M059J (cell line): ENCODE data around the gene MSANTD1. TPM values are rescaled to one million over a fixed set of nuclear protein-coding genes. Genes with fewer than 3 reads are reported as not detected.

ENCODE experiments used
- DNase-seq: peaks from one replicate; pipeline ENCODE4 v3.0.0-alpha.2; 2012; ENCODE audit warnings: low read depth
- total RNA-seq: library from RNA; depleted of rRNA; stranded (reverse); fragments of >200 nt; shearing (Covaris generic); gene quantifications from 2 replicates; pipeline ENCODE4 v1.2.3, GENCODE V29; 2014

MSANTD1 gene
- total RNA-seq, 1 experiment from 2014 or later: 0.10 TPM

- no peak for DNase-seq
These were observed 16.1 kb upstream of the MSANTD1 start for GRCh38 chr4:3232871-3233271.

- no peak for DNase-seq
These were observed 15.4 kb upstream of the MSANTD1 start for GRCh38 chr4:3233391-3234071.

GRCh38 chr4:3234171-3235029 is 14.6 kb upstream of the MSANTD1 start:
- no peak for DNase-seq

GRCh38 chr4:3235030-3235345 is 14.0 kb upstream of the MSANTD1 start:
- DNase-seq: no peak

DNA sequence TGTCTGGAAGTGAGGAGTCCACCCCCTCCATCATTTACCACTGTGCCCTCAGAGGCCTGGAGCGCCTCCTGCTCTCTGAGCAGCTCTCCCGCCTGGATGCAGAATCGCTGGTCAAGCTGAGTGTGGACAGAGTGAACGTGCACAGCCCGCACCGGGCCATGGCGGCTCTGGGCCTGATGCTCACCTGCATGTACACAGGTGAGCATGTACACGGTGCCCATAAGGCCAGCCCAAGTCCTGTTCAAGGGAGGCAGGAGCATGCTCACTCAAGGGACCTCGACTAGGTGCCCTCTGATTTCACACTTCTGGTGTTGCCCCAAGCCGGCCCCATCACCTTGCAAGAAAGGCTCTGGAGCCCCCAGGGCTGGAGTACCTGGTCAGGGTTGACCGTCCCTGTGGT is 13.4 kb upstream of the MSANTD1 start:
- no peak for DNase-seq

DNA sequence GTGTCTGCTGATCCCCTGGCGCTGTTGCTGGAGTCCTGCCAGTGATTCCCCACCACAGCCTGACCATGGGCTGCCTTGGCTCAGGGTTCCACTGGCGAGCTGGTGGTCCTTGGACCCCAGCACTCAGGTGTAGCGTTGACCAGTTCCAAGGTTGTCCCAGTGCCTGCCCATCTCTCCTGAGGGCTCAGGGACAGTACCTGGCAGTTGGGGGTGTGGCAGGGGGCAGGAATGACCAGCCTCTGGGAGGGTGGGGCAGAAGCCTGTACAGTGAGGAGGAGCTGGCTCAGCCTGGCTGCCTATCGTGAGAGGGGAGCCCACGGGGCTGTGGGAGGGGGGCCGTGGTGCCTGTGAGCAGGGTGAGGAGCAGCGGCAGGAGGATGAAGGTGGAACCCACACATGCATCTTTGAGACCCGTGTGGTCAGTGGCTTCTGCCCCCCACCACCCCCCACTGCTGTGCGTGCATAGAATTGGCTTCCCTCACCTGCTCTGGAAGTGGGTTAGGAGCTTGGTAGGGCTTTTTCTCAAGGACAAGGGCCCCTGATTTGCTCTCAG is 12.6 kb upstream of the MSANTD1 start:
- DNase-seq: no peak

GRCh38 chr4:3237266-3237665 is 11.7 kb upstream of the MSANTD1 start:
- no peak for DNase-seq

- no peak for DNase-seq
These were observed 11.0 kb upstream of the MSANTD1 start for GRCh38 chr4:3237712-3238560.

- DNase-seq: no peak
These were observed 10.2 kb upstream of the MSANTD1 start for GRCh38 chr4:3238721-3239120.

- DNase-seq: no peak
These were observed 9.7 kb upstream of the MSANTD1 start for GRCh38 chr4:3239303-3239702.

- no peak for DNase-seq
These were observed 8.7 kb upstream of the MSANTD1 start for GRCh38 chr4:3239998-3240920.

DNA sequence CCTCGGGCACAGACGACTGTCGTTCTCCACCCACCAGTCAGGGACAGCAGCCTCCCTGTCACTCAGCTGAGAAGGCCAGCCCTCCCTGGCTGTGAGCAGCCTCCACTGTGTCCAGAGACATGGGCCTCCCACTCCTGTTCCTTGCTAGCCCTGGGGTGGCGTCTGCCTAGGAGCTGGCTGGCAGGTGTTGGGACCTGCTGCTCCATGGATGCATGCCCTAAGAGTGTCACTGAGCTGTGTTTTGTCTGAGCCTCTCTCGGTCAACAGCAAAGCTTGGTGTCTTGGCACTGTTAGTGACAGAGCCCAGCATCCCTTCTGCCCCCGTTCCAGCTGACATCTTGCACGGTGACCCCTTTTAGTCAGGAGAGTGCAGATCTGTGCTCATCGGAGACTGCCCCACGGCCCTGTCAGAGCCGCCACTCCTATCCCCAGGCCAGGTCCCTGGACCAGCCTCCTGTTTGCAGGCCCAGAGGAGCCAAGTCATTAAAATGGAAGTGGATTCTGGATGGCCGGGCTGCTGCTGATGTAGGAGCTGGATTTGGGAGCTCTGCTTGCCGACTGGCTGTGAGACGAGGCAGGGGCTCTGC is 7.9 kb upstream of the MSANTD1 start:
- no peak for DNase-seq

DNA sequence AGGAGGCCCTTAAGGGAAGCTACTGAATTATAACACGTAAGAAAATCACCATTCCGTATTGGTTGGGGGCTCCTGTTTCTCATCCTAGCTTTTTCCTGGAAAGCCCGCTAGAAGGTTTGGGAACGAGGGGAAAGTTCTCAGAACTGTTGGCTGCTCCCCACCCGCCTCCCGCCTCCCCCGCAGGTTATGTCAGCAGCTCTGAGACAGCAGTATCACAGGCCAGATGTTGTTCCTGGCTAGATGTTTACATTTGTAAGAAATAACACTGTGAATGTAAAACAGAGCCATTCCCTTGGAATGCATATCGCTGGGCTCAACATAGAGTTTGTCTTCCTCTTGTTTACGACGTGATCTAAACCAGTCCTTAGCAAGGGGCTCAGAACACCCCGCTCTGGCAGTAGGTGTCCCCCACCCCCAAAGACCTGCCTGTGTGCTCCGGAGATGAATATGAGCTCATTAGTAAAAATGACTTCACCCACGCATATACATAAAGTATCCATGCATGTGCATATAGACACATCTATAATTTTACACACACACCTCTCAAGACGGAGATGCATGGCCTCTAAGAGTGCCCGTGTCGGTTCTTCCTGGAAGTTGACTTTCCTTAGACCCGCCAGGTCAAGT is 6.9 kb upstream of the MSANTD1 start:
- DNase-seq: no peak

DNA sequence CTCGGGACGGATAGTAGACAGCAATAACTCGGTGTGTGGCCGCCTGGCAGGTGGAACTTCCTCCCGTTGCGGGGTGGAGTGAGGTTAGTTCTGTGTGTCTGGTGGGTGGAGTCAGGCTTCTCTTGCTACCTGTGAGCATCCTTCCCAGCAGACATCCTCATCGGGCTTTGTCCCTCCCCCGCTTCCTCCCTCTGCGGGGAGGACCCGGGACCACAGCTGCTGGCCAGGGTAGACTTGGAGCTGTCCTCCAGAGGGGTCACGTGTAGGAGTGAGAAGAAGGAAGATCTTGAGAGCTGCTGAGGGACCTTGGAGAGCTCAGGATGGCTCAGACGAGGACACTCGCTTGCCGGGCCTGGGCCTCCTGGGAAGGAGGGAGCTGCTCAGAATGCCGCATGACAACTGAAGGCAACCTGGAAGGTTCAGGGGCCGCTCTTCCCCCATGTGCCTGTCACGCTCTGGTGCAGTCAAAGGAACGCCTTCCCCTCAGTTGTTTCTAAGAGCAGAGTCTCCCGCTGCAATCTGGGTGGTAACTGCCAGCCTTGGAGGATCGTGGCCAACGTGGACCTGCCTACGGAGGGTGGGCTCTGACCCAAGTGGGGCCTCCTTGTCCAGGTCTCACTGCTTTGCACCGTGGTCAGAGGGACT is 5.7 kb upstream of the MSANTD1 start:
- DNase-seq: no peak

GRCh38 chr4:3244002-3244401 is 5.0 kb upstream of the MSANTD1 start:
- no peak for DNase-seq

- DNase-seq: no peak
These were observed 4.2 kb upstream of the MSANTD1 start for GRCh38 chr4:3244747-3245146.

- no peak for DNase-seq
These were observed 3.3 kb upstream of the MSANTD1 start for GRCh38 chr4:3245676-3246075.

GRCh38 chr4:3246458-3247398 is 2.2 kb upstream of the MSANTD1 start:
- no peak for DNase-seq
